Measurements from ENCODE around the gene ACR. TPM values are rescaled to one million over a fixed set of nuclear protein-coding genes. Genes with fewer than 3 reads are reported as not detected.

Gene ACR
- polyA plus RNA-seq, 1 of the 3 experiments (the other 2 are of a cell fraction): 0.15 TPM

- TF ChIP-seq NFIC (IDR thresholded peaks at IDR 0.05; ENCODE audit: borderline replicate concordance): no peak
These were observed 33.3 kb upstream of the ACR start (continued) for GRCh38 chr22:50704510-50705218.

GRCh38 chr22:50705219-50705691 is 32.7 kb upstream of the ACR start:
- H3K79me2 ChIP-seq (ENCODE audit: insufficient read depth): no peaks in the 10 kb centered on the region
- no peaks in the 10 kb centered on the region for H3K9me2 ChIP-seq
- 52% methylated on average over 4 of the region's 23 CpGs for WGBS (ENCODE audit: low lambda C conversion rate)
- TF ChIP-seq RFX5 (IDR thresholded peaks at IDR 0.05; ENCODE audit: low read length) (peak; percentile 90), GABPA (IDR thresholded peaks at IDR 0.05; ENCODE audit: low read depth) (no peak)
- H3K27me3 ChIP-seq (ENCODE audit: insufficient read depth): no peaks in the 10 kb centered on the region
- DNase-seq: peak; percentile 88
- no peaks in the 10 kb centered on the region for H3K36me3 ChIP-seq (replicated peaks in 1 of 2; ENCODE audit: control insufficient read depth in 1 of 2, insufficient read depth in 2 of 2, low read length in 1 of 2)
- H3K4me1 ChIP-seq (ENCODE audit: control insufficient read depth in 1 of 2, insufficient read depth in 2 of 2, low read depth in 1 of 2, low read length in 1 of 2): peaks cover 0 to 10% of the 10 kb centered on the region in 2 experiments; a peak in 1 of 4 replicates
- H3K9ac ChIP-seq: no peak overlapping the region
- ChIA-PET POLR2A (no interaction called here), CTCF (no interaction called here)
- H2AFZ ChIP-seq (ENCODE audit: low read depth): no peak overlapping the region
- no peak overlapping the region for H3K4me2 ChIP-seq
- no peak overlapping the region for H3K27ac ChIP-seq (ENCODE audit: low read depth in 2 of 2, low read length in 1 of 2)
- H3K9me3 ChIP-seq: no peaks in the 10 kb centered on the region
- peaks cover 5% of the 10 kb centered on the region for H3F3A ChIP-seq (replicated peaks; ENCODE audit: insufficient read depth)
- H3K4me3 ChIP-seq (ENCODE audit: low read depth in 2 of 2, low read length in 1 of 2): no peak overlapping the region
- no peaks in the 10 kb centered on the region for H4K20me1 ChIP-seq (ENCODE audit: insufficient read depth)

GRCh38 chr22:50705851-50706351 is 32.1 kb upstream of the ACR start:
- peaks cover 5% of the 10 kb centered on the region for H3F3A ChIP-seq (replicated peaks; ENCODE audit: insufficient read depth)
- peaks cover 0 to 10% of the 10 kb centered on the region in 2 experiments; a peak in 1 of 4 replicates for H3K4me1 ChIP-seq (ENCODE audit: control insufficient read depth in 1 of 2, insufficient read depth in 2 of 2, low read depth in 1 of 2, low read length in 1 of 2)
- H3K27me3 ChIP-seq (ENCODE audit: insufficient read depth): no peaks in the 10 kb centered on the region
- H2AFZ ChIP-seq (ENCODE audit: low read depth): no peak overlapping the region
- H3K9ac ChIP-seq: no peak overlapping the region
- CTCF ChIA-PET: no interaction called here
- H3K36me3 ChIP-seq (replicated peaks in 1 of 2; ENCODE audit: control insufficient read depth in 1 of 2, insufficient read depth in 2 of 2, low read length in 1 of 2): no peaks in the 10 kb centered on the region
- no peak for DNase-seq
- H3K79me2 ChIP-seq (ENCODE audit: insufficient read depth): no peaks in the 10 kb centered on the region
- no peaks in the 10 kb centered on the region for H3K9me2 ChIP-seq
- POLR2A ChIA-PET: no interaction called here
- 95% methylated on average over 12 of the region's 27 CpGs for WGBS (ENCODE audit: low lambda C conversion rate)
- no peak overlapping the region for H3K4me2 ChIP-seq
- H4K20me1 ChIP-seq (ENCODE audit: insufficient read depth): no peaks in the 10 kb centered on the region
- no peaks in the 10 kb centered on the region for H3K9me3 ChIP-seq
- H3K4me3 ChIP-seq (ENCODE audit: low read depth in 2 of 2, low read length in 1 of 2): no peak overlapping the region
- H3K27ac ChIP-seq (ENCODE audit: low read depth in 2 of 2, low read length in 1 of 2): no peak overlapping the region
- TF ChIP-seq ELF1 (IDR thresholded peaks at IDR 0.05) (no peak), USF1 (IDR thresholded peaks at IDR 0.05; ENCODE audit: borderline replicate concordance, low read depth) (no peak), GATA2 (CRISPR knock-in tag; IDR thresholded peaks at IDR 0.05) (no peak), YY1 (IDR thresholded peaks at IDR 0.05; ENCODE audit: low read depth) (no peak), IRF3 (IDR thresholded peaks at IDR 0.05; ENCODE audit: low read depth, low read length) (no peak), GABPA (IDR thresholded peaks at IDR 0.05; ENCODE audit: low read depth) (no peak), TEAD4 (IDR thresholded peaks at IDR 0.05; ENCODE audit: borderline replicate concordance, insufficient read depth) (no peak), RAD21 (IDR thresholded peaks at IDR 0.05; ENCODE audit: low read length) (no peak), NRF1 (IDR thresholded peaks at IDR 0.05; ENCODE audit: low read depth, low read length) (no peak), TAF1 (IDR thresholded peaks at IDR 0.05; ENCODE audit: borderline replicate concordance, low read depth, low read length) (no peak), FOXJ3 (CRISPR knock-in tag; IDR thresholded peaks at IDR 0.05) (no peak), SMC3 (IDR thresholded peaks at IDR 0.05; ENCODE audit: low read depth, low read length) (no peak), RFX5 (IDR thresholded peaks at IDR 0.05; ENCODE audit: low read length) (no peak), REST (IDR thresholded peaks at IDR 0.05; ENCODE audit: low read depth, low read length) (no peak), CHD2 (IDR thresholded peaks at IDR 0.05; ENCODE audit: low read length, partially characterized antibody) (no peak), NFIC (IDR thresholded peaks at IDR 0.05; ENCODE audit: borderline replicate concordance) (no peak), RCOR1 (IDR thresholded peaks at IDR 0.05; ENCODE audit: low read length) (no peak), TCF12 (IDR thresholded peaks at IDR 0.05) (no peak), EZH2phosphoT487 (IDR thresholded peaks at IDR 0.05; ENCODE audit: borderline replicate concordance, low read depth) (no peak)
